GM15510 (cell line): Measurements from ENCODE around the gene UVRAG.

Source experiments
- POLR2A ChIP-seq: IDR thresholded peaks from 3 replicates; pipeline ENCODE4 v1.6.1; 2011; ENCODE audit warnings: borderline replicate concordance; ENCODE audit not compliant: insufficient read length; ENCODE audit errors: extremely low read depth

The UVRAG gene

DNA sequence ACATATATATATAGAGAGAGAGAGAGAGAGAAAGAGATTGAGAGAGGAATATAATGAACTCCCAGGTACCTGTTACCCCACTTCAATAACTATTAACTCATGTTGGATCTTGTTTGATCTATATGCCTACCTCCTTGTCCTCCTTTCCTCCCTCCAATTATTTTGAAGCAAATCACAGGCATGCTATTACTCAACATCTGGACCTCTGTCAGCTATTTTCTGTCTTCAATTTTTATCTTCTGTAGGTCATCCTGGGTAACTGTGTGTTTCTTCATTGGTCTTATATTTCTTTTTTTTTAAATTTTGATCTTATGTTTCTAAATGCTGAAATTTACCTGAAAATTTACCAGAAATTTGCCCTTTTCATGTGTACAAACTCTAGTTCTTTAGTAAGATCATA is 24.8 kb downstream of the UVRAG start:
- TF ChIP-seq POLR2A: no peak

DNA sequence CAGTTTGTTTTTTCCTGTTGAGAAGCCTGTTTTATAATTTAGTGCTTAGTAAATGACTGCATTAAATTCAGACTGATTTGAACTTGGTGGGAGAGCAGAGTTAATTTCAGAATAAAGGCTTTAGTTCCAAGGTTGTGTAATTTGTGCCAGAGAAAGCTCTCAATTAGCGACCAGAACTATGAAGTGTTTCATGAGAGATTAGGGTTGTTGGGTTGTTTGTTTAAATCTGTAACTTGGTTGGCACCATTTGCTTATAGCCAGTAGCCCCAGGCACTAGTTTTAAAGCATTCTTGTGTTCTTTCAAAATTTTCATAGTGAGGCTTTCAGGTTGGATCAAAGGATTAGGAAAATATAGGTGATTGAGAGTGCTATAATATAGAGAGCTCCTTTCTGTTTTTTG is 25.5 kb downstream of the UVRAG start:
- TF ChIP-seq POLR2A: no peak

DNA sequence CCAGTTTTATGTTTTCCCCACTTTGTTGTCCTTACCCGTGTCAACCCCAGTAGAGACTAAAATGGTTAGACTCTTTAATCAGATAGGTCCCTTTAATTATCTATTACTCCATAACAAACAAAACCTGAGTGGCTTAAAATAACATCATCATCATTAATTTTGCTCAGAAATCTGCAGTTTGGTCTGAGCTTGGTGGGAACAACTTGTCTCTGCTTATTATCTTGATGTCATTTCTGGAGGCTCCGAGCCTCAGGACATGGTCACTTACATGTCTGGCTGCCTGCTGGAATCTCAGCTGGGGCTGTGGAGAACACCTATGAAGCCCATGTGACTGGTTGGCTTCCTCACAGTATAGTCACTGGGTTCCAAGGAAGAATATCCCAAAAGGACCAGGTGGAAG is 26.7 kb downstream of the UVRAG start:
- no peak for TF ChIP-seq POLR2A

DNA sequence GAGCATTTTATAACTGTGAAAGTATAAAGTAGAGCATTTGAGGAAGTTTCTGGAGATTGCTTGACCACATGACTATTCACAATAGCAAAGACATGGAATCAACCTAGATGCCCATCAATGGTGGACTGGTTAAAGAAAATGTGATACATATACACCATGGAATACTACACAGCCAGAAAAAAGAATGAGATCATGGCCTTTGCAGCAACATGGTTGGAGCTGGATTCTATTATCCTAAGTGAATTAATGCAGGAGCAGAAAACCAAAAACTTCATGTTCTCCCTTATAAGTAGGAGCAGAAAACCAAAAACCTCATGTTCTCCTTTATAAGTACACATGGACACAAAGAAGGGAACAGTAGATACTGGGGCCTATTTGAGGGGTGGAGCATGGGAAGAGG is 30.3 kb downstream of the UVRAG start:
- no peak for TF ChIP-seq POLR2A

DNA sequence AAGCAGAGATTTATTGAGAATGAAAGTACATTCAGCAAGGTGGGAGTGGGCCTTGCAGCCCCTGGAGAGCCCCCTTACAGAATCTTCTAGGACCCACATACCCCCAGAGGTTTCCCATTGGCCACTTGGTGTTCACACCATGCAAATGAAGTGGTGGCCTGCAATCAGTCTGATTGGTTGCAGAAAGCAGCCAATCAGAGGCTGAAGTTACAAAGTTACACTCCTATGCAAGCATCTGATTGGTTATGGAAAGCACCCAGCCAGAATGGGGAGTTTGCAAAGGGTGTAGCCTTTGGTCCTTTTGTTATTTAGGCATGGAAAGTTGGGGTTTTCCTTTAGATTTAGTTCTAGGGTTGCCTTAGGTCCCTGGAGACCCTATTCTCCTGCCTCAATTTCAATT is 34.9 kb downstream of the UVRAG start:
- no peak for TF ChIP-seq POLR2A

DNA sequence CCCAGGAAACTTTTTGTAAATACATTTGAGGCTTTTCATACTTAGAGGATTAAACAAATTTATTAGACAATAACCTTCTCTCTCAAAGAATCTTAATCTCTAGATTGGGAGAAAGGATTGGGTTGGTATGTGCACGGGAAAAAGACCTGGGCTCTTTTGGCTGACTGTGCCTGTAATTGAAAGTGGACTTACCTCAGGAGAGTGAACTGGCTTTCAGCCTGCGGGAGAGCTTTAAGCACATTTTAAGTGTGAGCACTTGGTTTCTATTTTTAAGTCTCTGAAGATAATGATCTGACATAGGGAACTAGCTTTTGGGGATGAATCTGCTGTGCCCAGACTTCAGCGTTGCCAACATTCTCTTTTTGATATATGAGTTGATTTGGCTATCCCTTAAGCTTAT is 35.8 kb downstream of the UVRAG start:
- TF ChIP-seq POLR2A: no peak

DNA sequence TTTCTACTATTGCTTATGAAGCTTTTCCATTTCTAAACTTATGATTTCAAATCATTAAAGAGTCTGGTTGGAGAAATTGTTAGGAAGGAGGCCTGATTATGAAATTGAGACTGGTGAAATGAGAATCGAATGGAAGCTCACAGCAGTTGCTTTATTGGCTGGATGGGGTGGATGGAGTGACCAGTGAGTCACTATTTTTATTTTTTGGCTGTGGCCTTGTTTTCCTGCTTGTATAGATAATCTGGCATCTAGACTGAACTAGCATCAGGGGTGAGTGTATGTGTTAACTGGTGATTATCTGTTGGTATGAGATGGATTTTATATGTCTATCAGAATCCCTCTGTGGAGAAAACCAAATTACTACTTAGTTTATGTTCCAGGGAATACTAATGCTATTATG is 36.2 kb downstream of the UVRAG start:
- TF ChIP-seq POLR2A: no peak

DNA sequence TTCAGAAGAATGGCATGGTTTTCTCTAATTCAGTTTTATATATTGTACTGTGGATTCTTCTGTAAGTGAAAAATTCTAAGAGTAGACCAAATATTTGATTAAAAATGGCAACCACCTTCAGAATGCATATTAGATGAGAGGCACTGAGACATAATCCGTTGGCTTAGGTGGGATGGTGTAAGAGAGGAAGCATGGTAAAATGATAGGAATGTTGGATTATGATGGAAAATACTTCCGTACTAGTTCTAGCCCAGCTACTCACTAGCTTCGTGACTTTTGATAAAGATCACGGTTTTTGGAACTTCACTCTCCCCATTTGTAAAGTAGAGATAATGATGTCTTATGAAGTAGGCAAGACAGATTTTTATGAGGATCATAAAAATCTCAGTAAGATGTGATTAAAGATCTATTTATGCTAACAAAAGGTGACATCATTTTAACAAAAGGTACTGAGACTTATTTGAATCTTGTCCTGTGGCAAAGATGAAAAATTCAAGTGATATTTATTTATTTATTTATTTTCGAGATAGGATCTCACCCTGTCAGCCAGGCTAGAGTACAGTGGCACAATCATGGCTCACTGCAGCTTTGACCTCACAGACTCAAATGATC is 37.5 kb downstream of the UVRAG start:
- no peak for TF ChIP-seq POLR2A

DNA sequence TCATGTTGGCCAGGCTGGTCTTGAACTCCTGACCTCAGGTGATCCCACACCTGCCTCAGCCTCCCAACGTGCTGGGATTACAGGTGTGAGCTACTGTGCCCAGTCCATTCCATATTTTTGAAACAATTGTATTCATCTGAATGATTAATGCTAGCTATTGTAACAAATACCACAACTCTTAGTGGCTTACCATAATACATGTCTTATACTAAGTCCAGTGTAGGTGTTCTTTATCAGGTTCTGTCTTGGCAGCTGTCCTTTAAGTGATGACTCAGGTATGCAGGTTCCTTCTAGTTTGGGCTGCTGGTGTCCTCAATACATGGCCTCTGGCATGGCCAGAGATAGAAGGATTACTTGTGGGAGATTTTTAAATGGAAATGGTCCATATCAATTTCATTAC is 39.0 kb downstream of the UVRAG start:
- TF ChIP-seq POLR2A: no peak

DNA sequence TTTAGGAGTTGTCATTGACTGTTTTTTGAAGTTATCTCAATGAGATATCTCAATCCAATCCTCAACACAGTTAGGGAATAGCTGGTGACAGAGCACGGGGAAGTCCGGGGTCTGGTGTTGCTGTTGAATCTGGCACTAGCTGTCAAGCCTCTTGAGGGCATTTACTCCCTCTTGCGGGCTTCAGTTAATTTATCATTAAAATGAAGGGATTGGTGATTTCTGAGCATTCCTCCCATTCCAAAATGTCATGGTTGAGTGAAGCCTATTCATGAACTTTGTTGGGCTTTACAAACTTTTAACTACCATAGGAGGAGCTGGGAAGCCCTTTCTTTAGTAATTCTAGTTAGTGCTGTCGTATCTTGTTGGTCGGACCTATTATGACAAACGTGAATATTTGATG is 40.2 kb downstream of the UVRAG start:
- TF ChIP-seq POLR2A: no peak

DNA sequence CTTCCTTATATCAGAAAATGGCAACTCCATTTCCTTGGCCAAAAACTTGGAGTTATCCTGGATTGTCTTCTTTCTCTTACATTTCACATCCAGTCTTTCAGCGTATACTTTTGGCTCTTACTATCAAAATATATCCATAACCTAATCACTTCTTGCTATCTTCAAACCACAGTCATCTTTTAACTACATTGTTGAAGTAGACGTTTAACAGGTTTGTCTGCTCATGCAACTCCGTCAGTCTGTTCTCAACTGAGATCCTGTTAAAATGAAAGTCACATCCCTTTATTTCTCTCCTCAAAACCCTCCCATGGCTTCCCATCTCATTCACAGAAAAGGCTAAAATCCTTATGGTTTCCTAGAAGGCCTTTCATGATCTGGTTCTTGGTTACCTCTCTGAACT is 41.9 kb downstream of the UVRAG start:
- no peak for TF ChIP-seq POLR2A

DNA sequence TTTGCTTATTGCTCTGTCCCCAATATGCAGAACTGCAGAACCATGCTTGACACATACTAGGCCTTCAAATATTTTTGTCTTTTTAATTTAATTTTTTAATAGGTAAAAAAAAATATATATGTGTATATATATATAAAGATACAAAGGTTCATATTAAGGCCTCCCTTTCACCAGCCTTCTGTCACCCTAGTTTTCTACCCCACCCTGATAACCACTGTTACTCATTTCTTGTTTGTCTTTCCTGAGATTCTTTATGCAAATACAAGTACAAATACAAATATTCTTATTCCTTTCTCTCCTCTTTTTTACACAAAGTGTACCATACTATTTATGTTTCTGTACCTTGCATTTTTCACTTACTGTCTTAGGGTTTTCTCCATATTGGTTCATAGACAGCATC is 43.0 kb downstream of the UVRAG start:
- no peak for TF ChIP-seq POLR2A

DNA sequence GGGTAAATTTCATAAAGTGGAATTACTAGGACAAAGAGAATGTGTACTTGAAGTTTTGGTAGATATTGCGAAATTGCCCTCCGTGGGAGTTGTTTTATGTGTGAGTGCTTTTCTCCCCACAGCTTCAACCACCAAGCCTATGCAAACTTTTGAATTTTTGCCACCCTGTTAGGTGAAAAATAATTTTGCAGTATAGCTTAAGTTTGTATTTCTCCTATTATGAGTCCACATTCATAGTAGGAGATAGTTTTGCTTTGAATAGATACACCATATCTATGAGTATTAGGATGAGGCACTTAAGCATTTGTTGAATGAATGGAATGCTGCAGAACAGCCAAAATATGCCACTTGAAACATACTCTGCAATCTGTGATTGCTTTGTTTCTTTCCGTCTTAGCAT is 43.6 kb downstream of the UVRAG start:
- no peak for TF ChIP-seq POLR2A

DNA sequence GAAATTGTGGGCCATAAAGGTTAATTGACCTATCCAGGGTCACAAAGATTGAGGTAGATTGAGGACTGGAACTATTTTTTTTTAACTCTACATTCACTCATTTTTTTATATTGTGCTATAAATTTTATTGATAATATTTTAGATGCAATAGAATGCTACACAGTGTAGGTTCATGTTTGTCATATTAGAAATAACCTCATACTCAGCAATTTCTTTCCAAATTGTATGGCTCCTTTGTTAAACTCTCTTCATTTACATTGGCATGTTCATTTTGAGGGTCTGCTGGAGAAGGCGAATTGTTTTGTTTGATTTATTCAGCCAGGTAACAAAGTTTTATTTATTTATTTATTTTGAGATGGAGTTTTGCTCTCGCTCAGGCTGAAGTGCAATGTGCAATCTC is 44.6 kb downstream of the UVRAG start:
- no peak for TF ChIP-seq POLR2A

DNA sequence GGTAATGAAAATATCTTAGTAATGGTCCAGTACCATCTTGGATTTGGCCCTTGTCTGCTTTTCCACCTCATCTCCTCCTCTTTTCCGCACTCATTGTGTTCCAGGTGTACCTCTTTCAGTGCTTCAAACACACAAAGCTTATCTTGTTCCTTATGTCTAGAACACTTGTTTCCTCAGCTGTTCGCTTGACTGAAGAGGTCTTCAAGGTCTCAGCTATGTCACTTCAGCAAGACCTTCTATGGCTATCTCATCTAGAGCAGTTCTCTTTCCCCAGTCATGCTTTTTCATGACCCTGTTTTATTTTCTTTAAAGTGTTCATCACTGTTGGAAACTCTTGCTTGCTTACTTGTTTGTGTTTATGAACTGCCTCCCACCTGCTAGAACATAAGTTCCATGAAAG is 47.4 kb downstream of the UVRAG start:
- no peak for TF ChIP-seq POLR2A

DNA sequence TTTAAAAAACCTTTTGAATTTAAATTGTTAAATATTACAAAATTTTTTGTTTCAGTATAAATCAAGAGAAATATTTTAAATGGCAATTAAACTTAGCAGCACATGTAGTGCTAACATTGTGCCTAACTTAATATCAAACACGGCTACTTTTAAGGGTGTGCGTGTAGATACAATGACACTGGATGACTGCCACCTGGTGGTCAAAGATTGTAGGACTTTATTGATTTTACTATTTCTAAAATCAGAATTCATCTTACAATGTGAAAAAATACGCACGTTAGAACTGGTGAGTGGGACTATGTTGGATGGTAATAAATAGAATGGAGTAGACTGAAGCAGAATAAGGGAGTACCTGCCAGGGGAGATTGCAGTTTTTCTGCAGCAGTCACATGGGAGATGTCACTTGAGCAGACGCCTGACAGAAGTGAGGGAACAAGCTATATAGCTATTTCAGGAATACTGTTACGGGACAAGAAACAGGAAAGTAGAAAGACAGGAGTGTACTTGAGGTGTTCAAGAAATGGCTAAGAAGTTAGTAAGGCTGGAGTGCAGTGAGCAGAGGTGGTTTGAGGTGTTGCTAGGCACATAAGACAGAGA is 52.9 kb downstream of the UVRAG start:
- no peak for TF ChIP-seq POLR2A

DNA sequence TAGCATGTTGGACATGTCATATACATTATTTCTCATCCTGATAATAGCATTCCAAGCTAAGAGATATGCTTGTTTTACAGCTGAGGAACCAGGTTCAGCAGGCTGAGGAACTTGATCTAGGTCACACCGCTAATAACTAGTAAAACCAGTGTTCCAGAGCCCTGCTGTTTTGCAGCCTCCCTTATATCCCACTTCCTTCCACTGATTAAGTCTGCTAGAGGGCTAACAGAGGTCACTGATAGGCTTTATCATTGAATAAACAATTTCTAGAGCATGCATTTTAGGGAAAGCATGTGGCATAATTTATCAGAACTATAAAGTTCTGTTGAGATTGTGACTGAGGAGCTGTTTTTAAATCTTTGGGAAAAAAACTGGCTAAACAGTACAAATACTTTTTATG is 54.0 kb downstream of the UVRAG start:
- TF ChIP-seq POLR2A: no peak
